HG03097 (cell line): ENCODE results near the gene CDC42BPG.
A peak's percentile ranks its signal among the peaks of the same experiment; 100 is the strongest.
"Not testable (repeated sequence)": the region's sequence is repeated elsewhere in the genome, so short reads cannot be mapped to it uniquely, and the experiment has no call there.

Experiments used
- ATAC-seq: cut with Tn5 transposase; IDR thresholded peaks from one replicate; pipeline ENCODE4 v1.9.1; 2021; ENCODE audit not compliant: unreplicated experiment, low FRiP score

The CDC42BPG gene

GRCh38 chr11:64837887-64838351 lies 6.5 kb downstream of the CDC42BPG start:
- no peak for ATAC-seq

GRCh38 chr11:64836448-64837072 lies 7.9 kb downstream of the CDC42BPG start:
- no peak for ATAC-seq

GRCh38 chr11:64835616-64836447 lies 8.6 kb downstream of the CDC42BPG start:
- no peak for ATAC-seq

- ATAC-seq, result no peak
These were observed 9.5 kb downstream of the CDC42BPG start for GRCh38 chr11:64834723-64835615.

GRCh38 chr11:64834031-64834722 lies 10.3 kb downstream of the CDC42BPG start:
- no peak for ATAC-seq

- ATAC-seq, result no peak
These were observed 10.9 kb downstream of the CDC42BPG start for GRCh38 chr11:64833509-64833908.

GRCh38 chr11:64833198-64833502 lies 11.3 kb downstream of the CDC42BPG start:
- ATAC-seq, result no peak

- ATAC-seq, result no peak
These were observed 11.8 kb downstream of the CDC42BPG start for GRCh38 chr11:64832467-64833197.

GRCh38 chr11:64831411-64831891 lies 13.0 kb downstream of the CDC42BPG start:
- no peak for ATAC-seq

- no peak for ATAC-seq
These were observed 14.8 kb downstream of the CDC42BPG start for GRCh38 chr11:64829536-64830251.

GRCh38 chr11:64827451-64827839 lies 17.0 kb downstream of the CDC42BPG start:
- no peak for ATAC-seq

GRCh38 chr11:64826578-64827450 lies 17.6 kb downstream of the CDC42BPG start:
- ATAC-seq, result no peak

- ATAC-seq, result no peak
These were observed 18.4 kb downstream of the CDC42BPG start for GRCh38 chr11:64826062-64826461.

- no peak for ATAC-seq
These were observed 20.8 kb downstream of the CDC42BPG start for GRCh38 chr11:64823568-64824119.

GRCh38 chr11:64817476-64817875 lies 27.0 kb downstream of the CDC42BPG start:
- no peak for ATAC-seq

- ATAC-seq, result not testable (repeated sequence)
These were observed 29.0 kb downstream of the CDC42BPG start for GRCh38 chr11:64815433-64815832.

GRCh38 chr11:64814712-64815187 lies 29.7 kb downstream of the CDC42BPG start:
- peak; percentile 59 for ATAC-seq

- no peak for ATAC-seq
These were observed 30.6 kb downstream of the CDC42BPG start for GRCh38 chr11:64813826-64814225.
